Renal cortical epithelial cell (primary cell): ENCODE results near the gene METTL16. TPM values are rescaled to one million over a fixed set of nuclear protein-coding genes. Genes with fewer than 3 reads are reported as not detected.
"Not testable (repeated sequence)": the region's sequence is repeated elsewhere in the genome, so short reads cannot be mapped to it uniquely, and the experiment has no call there.

Experiments used
- DNase-seq: peaks from one replicate; pipeline ENCODE4 v3.0.0-alpha.2; 2011; ENCODE audit warnings: low read depth
- total RNA-seq: library from RNA; depleted of rRNA; stranded (reverse); fragments of >200 nt; gene quantifications from 2 replicates; pipeline ENCODE4 v1.2.3, GENCODE V29; 2014

Gene METTL16
- total RNA-seq, 1 donor from 2014 or later = 18.2 TPM

GRCh38 chr17:2503627-2504026 is 8.1 kb downstream of the METTL16 start:
- DNase-seq = no peak

- no peak for DNase-seq
Measured at GRCh38 chr17:2502871-2503580, 8.7 kb downstream of the METTL16 start.

GRCh38 chr17:2500446-2500845 is 11.2 kb downstream of the METTL16 start:
- DNase-seq = no peak

- not testable (repeated sequence) for DNase-seq
Measured at GRCh38 chr17:2489286-2489685, 22.4 kb downstream of the METTL16 start.

- DNase-seq = no peak
Measured at GRCh38 chr17:2487306-2487705, 24.4 kb downstream of the METTL16 start.

- not testable (repeated sequence) for DNase-seq
Measured at GRCh38 chr17:2486709-2487108, 25.0 kb downstream of the METTL16 start.

GRCh38 chr17:2485970-2486369 is 25.7 kb downstream of the METTL16 start:
- DNase-seq = no peak

- DNase-seq = peak; percentile 33
Measured at GRCh38 chr17:2485543-2485942, 26.1 kb downstream of the METTL16 start.

- DNase-seq = no peak
Measured at GRCh38 chr17:2484876-2485275, 26.8 kb downstream of the METTL16 start.

GRCh38 chr17:2483084-2483483 is 28.6 kb downstream of the METTL16 start:
- DNase-seq = no peak

- DNase-seq = no peak
Measured at GRCh38 chr17:2482218-2482617, 29.5 kb downstream of the METTL16 start.

GRCh38 chr17:2481760-2482159 is 29.9 kb downstream of the METTL16 start:
- DNase-seq = no peak

GRCh38 chr17:2478458-2478857 is 33.2 kb downstream of the METTL16 start:
- DNase-seq = no peak

- no peak for DNase-seq
Measured at GRCh38 chr17:2475056-2475455, 36.6 kb downstream of the METTL16 start.

GRCh38 chr17:2474371-2474770 is 37.3 kb downstream of the METTL16 start:
- no peak for DNase-seq

- DNase-seq = peak; percentile 57
Measured at GRCh38 chr17:2468270-2468669, 43.4 kb downstream of the METTL16 start.

- peak; percentile 77 for DNase-seq
Measured at GRCh38 chr17:2466931-2467330, 44.8 kb downstream of the METTL16 start.

GRCh38 chr17:2462481-2462880 is 49.2 kb downstream of the METTL16 start:
- no peak for DNase-seq

GRCh38 chr17:2459917-2460271 is 51.8 kb downstream of the METTL16 start:
- DNase-seq = no peak

- no peak for DNase-seq
Measured at GRCh38 chr17:2457913-2458312, 53.8 kb downstream of the METTL16 start.

- no peak for DNase-seq
Measured at GRCh38 chr17:2456475-2456874, 55.2 kb downstream of the METTL16 start.

GRCh38 chr17:2455956-2456355 is 55.7 kb downstream of the METTL16 start:
- no peak for DNase-seq

GRCh38 chr17:2453866-2454265 is 57.8 kb downstream of the METTL16 start:
- DNase-seq = no peak

- no peak for DNase-seq
Measured at GRCh38 chr17:2453325-2453724, 58.4 kb downstream of the METTL16 start.
